ENCODE results near the gene PCSK5.

GRCh38 chr9:75852746-75853145 lies 37.7 kb upstream of the PCSK5 start:
- TF ChIP-seq EZH2 (IDR thresholded peaks at IDR 0.05; ENCODE audit: low read length) (no peak), CTCF (optimal IDR thresholded peaks at IDR 0.05 in 1 of 3, IDR thresholded peaks at IDR 0.05 in 1 of 3, conservative IDR thresholded peaks at IDR 0.05 in 1 of 3; ENCODE audit: extremely low read depth in 1 of 3, insufficient read depth in 2 of 3, low read length in 3 of 3) (no peak)
